Naive thymus-derived CD4-positive, alpha-beta T cell (primary cell): ENCODE results near the gene KHDC1L. TPM values are rescaled to one million over a fixed set of nuclear protein-coding genes. Genes with fewer than 3 reads are reported as not detected.
"Not testable (repeated sequence)": the region's sequence is repeated elsewhere in the genome, so short reads cannot be mapped to it uniquely, and the experiment has no call there.

Source experiments
- ATAC-seq: fragments of 150-1000 bp; cut with Tn5 transposase; 2 replicates; pipeline ENCODE4 v1.10.0; 2021; ENCODE audit warnings: mild to moderate bottlenecking, moderate library complexity
- CTCF ChIA-PET: fragments of 350-600 bp; sonication (Branson Sonifier 250); formaldehyde crosslinking; loops from one replicate; lab custom pipeline; 2021; ENCODE audit warnings: antibody characterized with exemption; lab: Charles Lee
- POLR2A ChIA-PET: fragments of 350-600 bp; sonication (Branson Sonifier 250); formaldehyde crosslinking; loops from one replicate; lab custom pipeline; 2021; ENCODE audit warnings: antibody characterized with exemption, inconsistent platforms; lab: Charles Lee
- DNase-seq, 9 donors: peaks; one replicate each; pipeline versions ENCODE4 v3.0.0 to v3.0.0-alpha.2; 2020 to 2022; ENCODE audit warnings: mixed read lengths in 1 of 9
- H3K27ac ChIP-seq: one replicate; pipeline ENCODE4 v1.7.0; 2013; ENCODE audit warnings: mild to moderate bottlenecking, low read depth, low read length, moderate library complexity
- H3K27me3 ChIP-seq, 2 donors: one replicate each; pipeline ENCODE4 v1.7.0; 2013; ENCODE audit warnings: low read length in 2 of 2, mild to moderate bottlenecking in 2 of 2, moderate library complexity in 2 of 2; ENCODE audit not compliant: control insufficient read depth in 2 of 2, insufficient read depth in 2 of 2
- H3K36me3 ChIP-seq, 3 experiments: 1 replicate in 2 of 3; 2 replicates in 1 of 3; pipeline ENCODE4 v1.7.0; 2013; ENCODE audit warnings: low read length in 3 of 3, mild to moderate bottlenecking in 3 of 3, moderate library complexity in 1 of 3; ENCODE audit not compliant: insufficient read depth in 3 of 3, control insufficient read depth in 2 of 3
- H3K4me1 ChIP-seq, 2 donors: one replicate each; pipeline ENCODE4 v1.7.0; 2013; ENCODE audit warnings: low read length in 2 of 2, mild to moderate bottlenecking in 2 of 2, moderate library complexity in 1 of 2; ENCODE audit not compliant: control insufficient read depth in 2 of 2, insufficient read depth in 2 of 2
- H3K4me3 ChIP-seq: 2 replicates; pipeline ENCODE4 v1.7.0; 2013; ENCODE audit warnings: mild to moderate bottlenecking, low read length
- H3K9me3 ChIP-seq, 3 experiments: 1 replicate in 2 of 3; 2 replicates in 1 of 3; pipeline ENCODE4 v1.7.0; 2013; ENCODE audit warnings: low read length in 3 of 3; ENCODE audit not compliant: control insufficient read depth in 2 of 3
- H3K27ac Mint-ChIP-seq, 9 donors: one replicate each; pipeline ENCODE4 v1.8.0; 2020 to 2022; ENCODE audit warnings: mixed read lengths in 9 of 9, mild to moderate bottlenecking in 8 of 9, moderate library complexity in 5 of 9, inconsistent platforms in 2 of 9
- H3K27me3 Mint-ChIP-seq, 5 donors: one replicate each; pipeline ENCODE4 v1.8.0; 2021 to 2022; ENCODE audit warnings: mixed read lengths in 5 of 5, mild to moderate bottlenecking in 1 of 5
- H3K36me3 Mint-ChIP-seq, 5 donors: one replicate each; pipeline ENCODE4 v1.8.0; 2020 to 2022; ENCODE audit warnings: mixed read lengths in 5 of 5, mild to moderate bottlenecking in 3 of 5, inconsistent platforms in 1 of 5
- H3K4me1 Mint-ChIP-seq, 7 donors: one replicate each; pipeline ENCODE4 v1.8.0; 2020 to 2022; ENCODE audit warnings: mixed read lengths in 7 of 7, mild to moderate bottlenecking in 3 of 7, inconsistent platforms in 1 of 7
- H3K4me3 Mint-ChIP-seq, 10 donors: one replicate each; pipeline ENCODE4 v1.8.0; 2020 to 2022; ENCODE audit warnings: mild to moderate bottlenecking in 10 of 10, mixed read lengths in 10 of 10, moderate library complexity in 6 of 10, inconsistent platforms in 2 of 10
- H3K9me3 Mint-ChIP-seq, 11 donors: one replicate each; pipeline ENCODE4 v1.8.0; 2020 to 2022; ENCODE audit warnings: mixed read lengths in 11 of 11, mild to moderate bottlenecking in 4 of 11, inconsistent platforms in 1 of 11, moderate library complexity in 1 of 11
- intact Hi-C, 2 donors: fragments of 100-400 bp; cut with micrococcal nuclease; formaldehyde crosslinking; loops; one replicate each; pipeline ENCODE4 v1.15.1; 2023
- polyA plus RNA-seq, 2 donors: library from polyadenylated mRNA; unstranded; fragments of 300-500 nt; fragmentation: Illumina TruSeq; gene quantifications; one replicate each; pipeline ENCODE4 v1.2.3, GENCODE V29; 2021
- total RNA-seq, 6 experiments: library from RNA in 5 of 6; stranded (reverse) in 5 of 6; gene quantifications; 1 replicate in 5 of 6; 2 replicates in 1 of 6; pipeline ENCODE4 v1.2.3 and lab custom pipeline; 2021 to 2026

The KHDC1L gene
- total and polyA plus RNA-seq, 7 experiments from 2014 or later: not detected

GRCh38 chr6:73236144-73236750, 11.0 kb upstream of the KHDC1L start:
- Histone ChIP-seq H3K4me3 (no peak overlapping the region), H3K36me3 (no peaks in the 10 kb centered on the region), H3K4me1 (no peaks in the 10 kb centered on the region), H3K27ac (no peak overlapping the region), H3K9me3 (no peaks in the 10 kb centered on the region), H3K27me3 (no peaks in the 10 kb centered on the region)
- DNase-seq (no peak), ATAC-seq (no peak)
- ChIA-PET POLR2A (no interaction called here), CTCF (interaction anchor here (0.6 to 1.1 kb wide), 2 partner anchors 10 to 26 kb away, joined by 3 read pairs; no protein-coding TSS in a partner anchor)
- H3K27ac Mint-ChIP-seq: no peak overlapping the region
- H3K4me1 Mint-ChIP-seq: no peaks in the 10 kb centered on the region
- H3K36me3 Mint-ChIP-seq: no peaks in the 10 kb centered on the region
- H3K27me3 Mint-ChIP-seq: peaks cover 0 to 3% (median 0%) of the 10 kb centered on the region in 5 donors
- H3K4me3 Mint-ChIP-seq: no peak overlapping the region
- intact Hi-C loops: no loop called here
- no peaks in the 10 kb centered on the region for H3K9me3 Mint-ChIP-seq

GRCh38 chr6:73234733-73235132, 9.4 kb upstream of the KHDC1L start:
- no peaks in the 10 kb centered on the region for H3K9me3 ChIP-seq
- H3K4me1 Mint-ChIP-seq: no peaks in the 10 kb centered on the region
- H3K4me3 ChIP-seq: no peak overlapping the region
- POLR2A ChIA-PET: no interaction called here
- no peaks in the 10 kb centered on the region for H3K27me3 ChIP-seq
- ATAC-seq: no peak
- H3K27me3 Mint-ChIP-seq: peaks cover 0 to 3% (median 0%) of the 10 kb centered on the region in 5 donors
- DNase-seq: no peak
- CTCF ChIA-PET: no interaction called here
- no peaks in the 10 kb centered on the region for H3K9me3 Mint-ChIP-seq
- no peaks in the 10 kb centered on the region for H3K4me1 ChIP-seq
- no peaks in the 10 kb centered on the region for H3K36me3 Mint-ChIP-seq
- no peak overlapping the region for H3K27ac ChIP-seq
- H3K36me3 ChIP-seq: no peaks in the 10 kb centered on the region
- intact Hi-C loops: no loop called here
- no peak overlapping the region for H3K4me3 Mint-ChIP-seq
- H3K27ac Mint-ChIP-seq: no peak overlapping the region

GRCh38 chr6:73233971-73234370, 8.7 kb upstream of the KHDC1L start:
- POLR2A ChIA-PET, intact Hi-C loops, H3K4me1 ChIP-seq, H3K27me3 ChIP-seq, H3K36me3 ChIP-seq, H3K27ac ChIP-seq, H3K36me3 Mint-ChIP-seq, DNase-seq, H3K9me3 ChIP-seq, H3K27me3 Mint-ChIP-seq, H3K27ac Mint-ChIP-seq, ATAC-seq, H3K9me3 Mint-ChIP-seq, H3K4me1 Mint-ChIP-seq, H3K4me3 Mint-ChIP-seq, H3K4me3 ChIP-seq, CTCF ChIA-PET: not testable (repeated sequence)

- H3K27ac Mint-ChIP-seq: no peak overlapping the region
- no peaks in the 10 kb centered on the region for H3K9me3 Mint-ChIP-seq
- CTCF ChIA-PET: no interaction called here
- no peak overlapping the region for H3K4me3 Mint-ChIP-seq
- no peaks in the 10 kb centered on the region for H3K36me3 ChIP-seq
- DNase-seq: no peak
- H3K4me3 ChIP-seq: no peak overlapping the region
- POLR2A ChIA-PET: no interaction called here
- H3K4me1 ChIP-seq: no peaks in the 10 kb centered on the region
- no peaks in the 10 kb centered on the region for H3K4me1 Mint-ChIP-seq
- peaks cover 0 to 3% (median 0%) of the 10 kb centered on the region in 5 donors for H3K27me3 Mint-ChIP-seq
- H3K27me3 ChIP-seq: no peaks in the 10 kb centered on the region
- no peak for ATAC-seq
- intact Hi-C loops: no loop called here
- H3K27ac ChIP-seq: no peak overlapping the region
- H3K36me3 Mint-ChIP-seq: no peaks in the 10 kb centered on the region
- no peaks in the 10 kb centered on the region for H3K9me3 ChIP-seq
These were observed 7.8 kb upstream of the KHDC1L start for GRCh38 chr6:73233048-73233447.

GRCh38 chr6:73231986-73232391, 6.7 kb upstream of the KHDC1L start:
- no peak overlapping the region for H3K27ac ChIP-seq
- Mint-ChIP-seq H3K36me3 (no peaks in the 10 kb centered on the region), H3K27ac (no peak overlapping the region), H3K9me3 (no peaks in the 10 kb centered on the region), H3K4me3 (no peak overlapping the region), H3K4me1 (no peaks in the 10 kb centered on the region), H3K27me3 (peaks cover 0 to 3% (median 0%) of the 10 kb centered on the region in 5 donors)
- ChIA-PET POLR2A (no interaction called here), CTCF (interaction anchor here (0.6 kb wide), 1 partner anchor 866 kb away, joined by 3 read pairs; no protein-coding TSS in a partner anchor)
- H3K27me3 ChIP-seq: no peaks in the 10 kb centered on the region
- H3K9me3 ChIP-seq: no peaks in the 10 kb centered on the region
- H3K36me3 ChIP-seq: no peaks in the 10 kb centered on the region
- no peak for DNase-seq
- ATAC-seq: peak; percentile 58
- intact Hi-C loops: no loop called here
- H3K4me3 ChIP-seq: no peak overlapping the region
- H3K4me1 ChIP-seq: no peaks in the 10 kb centered on the region

GRCh38 chr6:73227606-73228255, 2.4 kb upstream of the KHDC1L start:
- ATAC-seq (no peak), DNase-seq (no peak)
- H3K27me3 Mint-ChIP-seq: no peaks in the 10 kb centered on the region
- Histone ChIP-seq H3K36me3 (no peaks in the 10 kb centered on the region), H3K4me1 (no peaks in the 10 kb centered on the region), H3K27ac (no peak overlapping the region), H3K27me3 (no peaks in the 10 kb centered on the region), H3K9me3 (no peaks in the 10 kb centered on the region), H3K4me3 (no peak overlapping the region)
- ChIA-PET CTCF (no interaction called here), POLR2A (no interaction called here)
- no peak overlapping the region for H3K27ac Mint-ChIP-seq
- no peak overlapping the region for H3K4me3 Mint-ChIP-seq
- H3K36me3 Mint-ChIP-seq: no peaks in the 10 kb centered on the region
- no peaks in the 10 kb centered on the region for H3K9me3 Mint-ChIP-seq
- H3K4me1 Mint-ChIP-seq: no peaks in the 10 kb centered on the region
- intact Hi-C loops: no loop called here

GRCh38 chr6:73216859-73217258, 8.4 kb downstream of the KHDC1L start:
- Mint-ChIP-seq H3K27ac (no peak overlapping the region), H3K4me1 (no peaks in the 10 kb centered on the region), H3K27me3 (peaks cover 0 to 7% (median 0%) of the 10 kb centered on the region in 5 donors), H3K9me3 (peaks cover 0 to 7% (median 0%) of the 10 kb centered on the region in 11 donors), H3K4me3 (no peak overlapping the region), H3K36me3 (peaks cover 0 to 6% (median 0%) of the 10 kb centered on the region in 5 donors)
- intact Hi-C loops: no loop called here
- Histone ChIP-seq H3K4me3 (no peak overlapping the region), H3K4me1 (no peaks in the 10 kb centered on the region), H3K27me3 (no peaks in the 10 kb centered on the region), H3K36me3 (no peaks in the 10 kb centered on the region), H3K9me3 (no peaks in the 10 kb centered on the region), H3K27ac (no peak overlapping the region)
- DNase-seq (no peak), ATAC-seq (no peak)
- ChIA-PET POLR2A (no interaction called here), CTCF (no interaction called here)
